Activated CD8-positive, alpha-beta memory T cell treated with anti-CD3 and anti-CD28 coated beads for 4 hours (primary cell): ENCODE data around the gene PPIP5K2.
"Not testable (repeated sequence)": the region's sequence is repeated elsewhere in the genome, so short reads cannot be mapped to it uniquely, and the experiment has no call there.

Experiments used
- DNase-seq, 2 donors: peaks; one replicate each; pipeline ENCODE4 v3.0.0-alpha.2; 2020; ENCODE audit warnings: low read depth in 2 of 2

PPIP5K2 gene

GRCh38 chr5:103122242-103122641 lies 2.1 kb downstream of the PPIP5K2 start:
- no peak for DNase-seq

GRCh38 chr5:103126557-103126956 lies 6.5 kb downstream of the PPIP5K2 start:
- no peak for DNase-seq

GRCh38 chr5:103127292-103127817 lies 7.3 kb downstream of the PPIP5K2 start:
- DNase-seq, result no peak

GRCh38 chr5:103128202-103128601 lies 8.1 kb downstream of the PPIP5K2 start:
- no peak for DNase-seq

- DNase-seq, result no peak
Observed at GRCh38 chr5:103132684-103133083, 12.6 kb downstream of the PPIP5K2 start.

GRCh38 chr5:103133231-103133630 lies 13.1 kb downstream of the PPIP5K2 start:
- DNase-seq, result no peak

- DNase-seq, result no peak
Observed at GRCh38 chr5:103135461-103135860, 15.4 kb downstream of the PPIP5K2 start.

DNA sequence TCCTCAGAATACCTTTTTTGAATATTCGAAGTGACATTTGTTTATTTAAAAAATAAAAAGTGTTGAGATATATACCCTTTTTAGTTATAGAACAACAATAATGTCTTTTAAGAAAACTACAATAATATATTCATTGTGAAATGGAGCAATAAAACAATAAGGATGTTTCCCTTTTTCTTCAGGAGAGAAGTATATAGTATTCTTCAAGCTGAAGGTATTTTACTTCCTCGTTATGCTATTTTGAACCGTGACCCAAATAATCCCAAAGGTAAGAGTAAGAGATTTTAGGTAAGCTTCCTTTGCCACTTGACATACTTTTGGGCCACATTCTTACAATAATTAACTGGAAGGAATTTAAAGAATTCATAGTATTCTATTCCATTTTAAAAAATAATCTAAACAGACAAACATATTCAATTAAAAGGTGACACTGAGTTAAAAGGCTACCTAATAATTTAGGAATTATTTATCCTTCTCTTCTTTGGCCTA lies 18.1 kb downstream of the PPIP5K2 start:
- DNase-seq, result no peak

GRCh38 chr5:103139264-103139865 lies 19.3 kb downstream of the PPIP5K2 start:
- DNase-seq, result peak; percentile 61 to 72

DNA sequence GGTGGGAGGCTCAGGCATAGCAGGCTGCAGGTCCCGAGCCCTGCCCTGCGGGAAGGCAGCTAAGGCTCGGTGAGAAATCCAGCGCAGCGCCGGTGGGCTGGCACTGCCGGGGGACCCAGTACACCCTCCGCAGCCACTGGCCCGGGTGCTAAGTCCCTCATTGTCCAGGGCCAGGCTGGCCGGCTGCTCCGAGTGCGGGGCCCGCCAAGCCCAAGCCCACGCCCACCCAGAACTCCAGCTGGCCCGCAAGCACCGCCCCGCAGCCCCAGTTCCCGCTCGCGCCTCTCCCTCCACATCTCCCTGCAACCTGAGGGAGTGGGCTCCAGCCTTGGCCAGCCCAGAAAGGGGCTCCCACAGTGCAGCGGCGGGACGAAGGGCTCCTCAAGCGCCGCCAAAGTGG lies 22.0 kb downstream of the PPIP5K2 start:
- not testable (repeated sequence) for DNase-seq

DNA sequence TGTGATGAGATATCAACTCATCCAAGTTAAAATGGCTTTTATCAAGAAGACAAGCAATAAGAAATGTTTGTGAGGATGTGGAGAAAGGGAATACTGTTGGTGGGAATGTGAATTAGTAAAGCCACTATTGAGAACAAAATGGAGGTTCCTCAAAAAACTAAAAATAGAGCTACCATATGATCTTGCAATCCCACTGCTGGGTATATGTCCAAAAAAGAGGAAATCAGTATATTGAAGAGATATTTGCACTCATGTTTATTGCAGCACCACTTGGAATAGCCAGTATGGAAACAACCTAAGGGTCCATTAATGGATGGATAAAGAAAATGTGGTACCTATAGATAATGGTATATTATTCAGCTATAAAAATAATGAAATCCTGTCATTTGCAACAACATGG lies 25.1 kb downstream of the PPIP5K2 start:
- DNase-seq, result no peak

- no peak for DNase-seq
Observed at GRCh38 chr5:103148213-103148612, 28.1 kb downstream of the PPIP5K2 start.

- no peak for DNase-seq
Observed at GRCh38 chr5:103151156-103151555, 31.1 kb downstream of the PPIP5K2 start.

DNA sequence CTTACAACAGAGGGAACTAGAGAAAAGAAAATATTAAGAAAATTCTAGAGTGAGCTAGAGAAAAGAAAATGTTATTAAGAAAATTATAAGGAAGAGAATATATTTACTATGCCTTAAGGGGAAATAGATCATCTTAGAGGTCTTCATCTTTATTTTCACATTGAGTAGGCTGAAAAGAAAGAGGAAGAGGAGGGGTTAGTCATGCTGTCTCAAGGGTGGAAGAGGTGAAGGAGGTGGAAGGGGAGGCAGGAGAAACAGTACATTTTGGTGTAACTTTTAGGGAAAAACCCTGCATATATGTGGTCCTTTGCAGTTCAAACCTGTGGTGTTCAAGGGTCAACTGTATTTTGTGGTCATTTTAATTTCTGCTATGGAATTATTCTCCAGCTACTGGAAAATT lies 46.6 kb downstream of the PPIP5K2 start:
- no peak for DNase-seq

DNA sequence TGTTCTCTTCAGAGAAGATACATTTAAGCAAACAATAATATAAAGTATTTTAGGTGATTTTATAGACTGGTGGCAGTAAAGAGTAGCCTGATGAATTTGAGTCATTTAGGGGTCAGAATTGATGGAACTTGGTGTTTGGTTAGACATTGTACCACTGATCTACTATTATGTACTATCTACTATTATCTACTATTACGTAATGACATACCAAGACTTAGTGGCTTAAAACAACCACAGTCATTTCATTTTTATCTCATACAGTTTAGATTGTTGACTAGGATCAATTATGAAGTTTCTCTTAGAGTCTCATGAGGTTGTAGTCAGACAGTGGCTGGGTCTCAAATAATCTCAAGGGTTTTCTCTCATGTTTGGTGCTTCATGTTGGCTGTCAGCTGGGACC lies 54.0 kb downstream of the PPIP5K2 start:
- DNase-seq, result no peak

GRCh38 chr5:103177543-103177942 lies 57.4 kb downstream of the PPIP5K2 start:
- DNase-seq, result no peak

- no peak for DNase-seq
Observed at GRCh38 chr5:103178167-103178566, 58.1 kb downstream of the PPIP5K2 start.

- DNase-seq, result no peak
Observed at GRCh38 chr5:103186152-103186551, 66.1 kb downstream of the PPIP5K2 start.

GRCh38 chr5:103188436-103188835 lies 68.3 kb downstream of the PPIP5K2 start:
- no peak for DNase-seq

DNA sequence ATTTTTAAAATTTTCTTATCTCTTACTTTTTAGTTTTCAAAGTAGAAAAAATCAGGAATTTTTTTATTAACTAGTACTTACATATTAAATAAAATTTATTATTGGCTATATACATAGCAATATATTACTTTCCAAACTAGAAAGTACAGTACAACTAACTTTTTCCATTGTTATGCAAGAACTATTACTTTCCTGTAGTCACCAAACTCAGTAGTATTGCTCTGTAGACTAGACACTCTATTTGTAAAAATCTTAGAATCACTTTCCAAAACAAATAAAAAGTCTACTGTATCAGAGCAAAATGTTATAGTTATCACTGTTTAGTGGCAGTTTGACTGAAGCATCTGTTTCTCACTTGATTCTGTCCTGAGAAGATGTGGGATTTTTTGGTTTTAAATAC lies 83.1 kb downstream of the PPIP5K2 start:
- no peak for DNase-seq

- DNase-seq, result not testable (repeated sequence)
Observed at GRCh38 chr5:103204990-103205389, 84.9 kb downstream of the PPIP5K2 start.

- DNase-seq, result no peak
Observed at GRCh38 chr5:103205991-103206700, 86.0 kb downstream of the PPIP5K2 start.

GRCh38 chr5:103207011-103207410 lies 86.9 kb downstream of the PPIP5K2 start:
- no peak for DNase-seq
